ENCODE data around the gene GABRD. TPM values are rescaled to one million over a fixed set of nuclear protein-coding genes. Genes with fewer than 3 reads are reported as not detected.

Gene GABRD
- polyA plus RNA-seq, 1 donor from 2014 or later = not detected

DNA sequence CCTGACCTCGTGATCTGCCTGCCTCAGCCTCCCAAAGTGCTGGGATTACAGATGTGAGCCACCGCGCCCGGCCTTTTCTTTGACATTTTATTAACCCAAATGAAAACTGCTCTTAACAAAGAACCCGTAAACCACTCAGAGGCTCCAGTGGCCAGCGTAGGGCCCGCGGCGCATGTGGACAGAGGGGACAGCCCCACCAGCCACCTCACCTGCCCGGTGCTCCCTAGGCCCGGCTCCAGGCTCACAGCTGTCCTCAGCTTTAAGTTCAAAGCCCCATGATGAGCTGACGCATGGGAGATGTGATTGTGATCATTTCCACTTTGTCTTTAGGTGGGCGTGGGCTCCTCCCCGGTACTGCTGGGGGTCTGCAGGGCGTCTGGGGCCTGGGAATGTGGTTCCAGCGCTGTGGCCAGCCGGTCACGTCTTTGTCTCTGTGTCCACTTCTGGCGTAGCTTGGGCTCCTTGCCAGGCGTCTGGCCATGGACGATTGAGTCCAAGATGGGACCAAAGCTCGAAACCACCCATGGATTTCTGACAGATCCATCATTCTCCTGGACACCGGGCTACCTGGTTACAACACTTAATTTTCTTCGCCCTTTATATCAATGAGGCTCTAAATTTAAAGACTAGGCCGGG, 37.9 kb downstream of the GABRD start:
- peaks cover 0 to 7% (median 5%) of the 10 kb centered on the region in 3 donors for H3K4me1 Mint-ChIP-seq
- H3K27me3 Mint-ChIP-seq = no peaks in the 10 kb centered on the region
- peaks cover under 1% of the 10 kb centered on the region for H3K36me3 Mint-ChIP-seq
- no peak overlapping the region for H3K4me3 Mint-ChIP-seq
- H3K27ac Mint-ChIP-seq = no peak overlapping the region
- H3K9me3 Mint-ChIP-seq = no peaks in the 10 kb centered on the region

DNA sequence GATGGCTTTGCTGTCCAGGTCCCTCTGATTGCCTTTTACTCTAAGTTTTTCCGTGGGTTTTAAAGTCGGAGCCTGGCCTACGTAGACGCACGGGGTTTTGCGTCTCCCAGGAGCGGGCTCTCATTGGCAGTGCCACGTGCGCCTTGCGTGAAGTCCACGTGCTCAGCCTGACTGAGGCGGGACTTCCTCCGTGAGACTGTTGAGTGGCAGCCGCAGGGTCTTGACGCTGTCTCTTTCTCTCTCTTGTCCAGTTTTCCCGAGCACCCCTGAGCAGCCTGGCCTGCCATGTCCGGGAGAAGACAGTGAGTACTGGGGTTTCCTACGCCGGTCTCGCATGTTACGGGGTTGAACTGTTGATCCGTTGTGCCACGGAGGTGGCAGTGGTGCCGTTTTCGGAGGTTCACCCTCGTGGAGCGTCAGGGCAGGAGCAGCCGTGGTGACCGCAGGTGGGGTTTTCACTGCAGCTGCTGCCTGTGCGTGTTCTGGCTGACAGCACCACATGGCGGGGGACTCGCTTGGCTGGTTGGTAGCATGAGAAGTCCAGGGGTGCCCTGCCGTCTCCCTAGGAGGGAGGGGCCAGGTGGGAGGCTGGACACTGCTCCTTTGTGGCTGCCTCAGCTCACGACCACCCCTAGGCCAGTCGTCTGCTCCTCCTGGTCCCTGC, 40.3 kb downstream of the GABRD start:
- no peak overlapping the region for H3K4me3 Mint-ChIP-seq
- peaks cover 15% of the 10 kb centered on the region for H3K36me3 Mint-ChIP-seq
- peaks cover 0 to 4% (median 0%) of the 10 kb centered on the region in 3 donors for H3K4me1 Mint-ChIP-seq
- H3K27me3 Mint-ChIP-seq = no peaks in the 10 kb centered on the region
- no peak overlapping the region for H3K27ac Mint-ChIP-seq
- no peaks in the 10 kb centered on the region for H3K9me3 Mint-ChIP-seq

GRCh38 chr1:2060072-2060471, 40.9 kb downstream of the GABRD start:
- Mint-ChIP-seq H3K9me3 (no peaks in the 10 kb centered on the region), H3K27ac (no peak overlapping the region), H3K4me3 (no peak overlapping the region), H3K36me3 (peaks cover 20% of the 10 kb centered on the region), H3K4me1 (peaks cover 0 to 4% (median 0%) of the 10 kb centered on the region in 3 donors), H3K27me3 (no peaks in the 10 kb centered on the region)

GRCh38 chr1:2060535-2060934, 41.4 kb downstream of the GABRD start:
- Mint-ChIP-seq H3K27me3 (no peaks in the 10 kb centered on the region), H3K36me3 (peaks cover 22% of the 10 kb centered on the region), H3K9me3 (no peaks in the 10 kb centered on the region), H3K4me1 (peaks cover 0 to 4% (median 0%) of the 10 kb centered on the region in 3 donors), H3K27ac (no peak overlapping the region), H3K4me3 (no peak overlapping the region)

GRCh38 chr1:2061065-2061778, 42.1 kb downstream of the GABRD start:
- Mint-ChIP-seq H3K36me3 (peaks cover 22% of the 10 kb centered on the region), H3K27me3 (no peaks in the 10 kb centered on the region), H3K27ac (no peak overlapping the region), H3K4me1 (peaks cover 0 to 7% (median 0%) of the 10 kb centered on the region in 3 donors), H3K4me3 (no peak overlapping the region), H3K9me3 (no peaks in the 10 kb centered on the region)

DNA sequence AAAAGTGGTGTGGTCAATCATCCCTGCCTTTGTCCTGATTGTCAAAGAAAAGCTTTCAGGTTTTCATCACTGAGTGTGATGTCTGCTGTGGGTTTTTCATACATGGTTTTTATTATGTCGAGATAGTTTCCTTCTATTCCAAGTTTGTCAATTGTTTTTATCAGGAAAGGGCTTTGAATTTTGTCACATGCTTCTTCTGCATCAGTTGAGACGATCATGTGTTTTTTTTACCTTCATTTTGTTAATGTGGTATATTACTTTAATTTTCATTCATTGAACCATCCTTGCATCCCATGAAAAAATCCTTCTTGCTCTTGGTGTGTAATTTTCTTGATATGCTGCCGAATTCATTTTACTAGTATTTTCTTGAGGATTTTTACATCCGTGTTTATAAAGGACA, 46.6 kb downstream of the GABRD start:
- Mint-ChIP-seq H3K9me3 (no peaks in the 10 kb centered on the region), H3K27me3 (no peaks in the 10 kb centered on the region), H3K27ac (peak overlapping the region in 1 of 3 donors; percentile 3), H3K4me3 (no peak overlapping the region), H3K4me1 (peaks cover 0 to 10% (median 0%) of the 10 kb centered on the region in 3 donors), H3K36me3 (peaks cover 25% of the 10 kb centered on the region)

DNA sequence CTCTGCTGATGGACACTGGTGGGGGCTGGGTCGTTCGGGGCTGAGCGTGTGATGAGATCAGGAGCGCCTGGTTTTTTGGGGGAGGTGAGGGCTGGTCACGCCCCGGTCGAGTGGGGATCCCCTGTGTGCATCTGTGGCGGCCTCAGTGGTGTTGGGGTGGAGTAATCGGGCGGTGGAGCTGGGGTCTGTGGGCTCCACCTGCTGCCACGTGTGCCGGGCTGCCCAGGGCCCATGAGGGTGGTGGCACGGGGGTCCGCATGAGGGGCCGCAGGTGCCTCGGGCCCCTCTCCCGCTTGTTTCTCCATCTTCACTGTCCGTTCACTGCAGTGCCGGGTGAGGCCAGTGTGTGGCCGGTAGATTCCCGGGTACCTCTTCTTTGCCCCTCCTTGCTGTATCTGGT, 48.2 kb downstream of the GABRD start:
- H3K4me3 Mint-ChIP-seq = no peak overlapping the region
- H3K27ac Mint-ChIP-seq = no peak overlapping the region
- H3K27me3 Mint-ChIP-seq = no peaks in the 10 kb centered on the region
- H3K9me3 Mint-ChIP-seq = no peaks in the 10 kb centered on the region
- H3K36me3 Mint-ChIP-seq = peaks cover 21% of the 10 kb centered on the region
- H3K4me1 Mint-ChIP-seq = peaks cover 0 to 10% (median 0%) of the 10 kb centered on the region in 3 donors

DNA sequence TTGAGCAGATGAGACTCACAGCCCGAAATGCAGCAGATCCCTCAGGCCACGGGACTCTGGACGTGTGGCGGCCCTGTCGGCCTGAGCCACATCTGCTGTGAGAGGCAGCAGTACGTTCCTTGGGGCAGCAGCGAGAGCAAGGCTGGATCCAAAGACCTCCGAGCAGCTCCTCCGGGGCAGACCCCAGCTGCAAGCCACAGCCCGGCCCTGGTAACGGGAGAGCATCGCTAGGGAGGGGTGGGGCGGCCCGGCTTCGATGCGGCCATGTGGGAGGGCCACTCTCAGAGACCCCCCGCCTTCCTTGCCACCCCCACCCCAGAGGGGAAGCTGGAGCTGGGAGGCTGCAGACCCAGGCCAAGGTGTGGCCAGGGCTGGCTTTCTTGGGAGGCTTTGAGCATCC, 48.8 kb downstream of the GABRD start:
- Mint-ChIP-seq H3K27me3 (no peaks in the 10 kb centered on the region), H3K4me1 (peaks cover 0 to 10% (median 0%) of the 10 kb centered on the region in 3 donors), H3K27ac (no peak overlapping the region), H3K4me3 (no peak overlapping the region), H3K36me3 (peaks cover 20% of the 10 kb centered on the region), H3K9me3 (no peaks in the 10 kb centered on the region)

- Mint-ChIP-seq H3K4me3 (no peak overlapping the region), H3K27ac (no peak overlapping the region), H3K36me3 (peaks cover 15% of the 10 kb centered on the region), H3K27me3 (no peaks in the 10 kb centered on the region), H3K9me3 (no peaks in the 10 kb centered on the region), H3K4me1 (peaks cover 0 to 9% (median 0%) of the 10 kb centered on the region in 3 donors)
These were observed 49.8 kb downstream of the GABRD start for GRCh38 chr1:2068951-2069350.

GRCh38 chr1:2070016-2070415, 50.9 kb downstream of the GABRD start:
- H3K4me1 Mint-ChIP-seq = peaks cover 0 to 6% (median 0%) of the 10 kb centered on the region in 3 donors
- H3K27ac Mint-ChIP-seq = no peak overlapping the region
- no peaks in the 10 kb centered on the region for H3K27me3 Mint-ChIP-seq

GRCh38 chr1:2070800-2071530, 51.8 kb downstream of the GABRD start:
- Mint-ChIP-seq H3K27me3 (no peaks in the 10 kb centered on the region), H3K4me3 (no peak overlapping the region), H3K9me3 (no peaks in the 10 kb centered on the region), H3K4me1 (peaks cover 0 to 4% (median 0%) of the 10 kb centered on the region in 3 donors), H3K36me3 (peaks cover 6% of the 10 kb centered on the region), H3K27ac (no peak overlapping the region)

More at GRCh38 chr1:2070016-2070415, 50.9 kb downstream of the GABRD start:
- no peaks in the 10 kb centered on the region for H3K9me3 Mint-ChIP-seq
- H3K4me3 Mint-ChIP-seq = no peak overlapping the region
- H3K36me3 Mint-ChIP-seq = peaks cover 9% of the 10 kb centered on the region

DNA sequence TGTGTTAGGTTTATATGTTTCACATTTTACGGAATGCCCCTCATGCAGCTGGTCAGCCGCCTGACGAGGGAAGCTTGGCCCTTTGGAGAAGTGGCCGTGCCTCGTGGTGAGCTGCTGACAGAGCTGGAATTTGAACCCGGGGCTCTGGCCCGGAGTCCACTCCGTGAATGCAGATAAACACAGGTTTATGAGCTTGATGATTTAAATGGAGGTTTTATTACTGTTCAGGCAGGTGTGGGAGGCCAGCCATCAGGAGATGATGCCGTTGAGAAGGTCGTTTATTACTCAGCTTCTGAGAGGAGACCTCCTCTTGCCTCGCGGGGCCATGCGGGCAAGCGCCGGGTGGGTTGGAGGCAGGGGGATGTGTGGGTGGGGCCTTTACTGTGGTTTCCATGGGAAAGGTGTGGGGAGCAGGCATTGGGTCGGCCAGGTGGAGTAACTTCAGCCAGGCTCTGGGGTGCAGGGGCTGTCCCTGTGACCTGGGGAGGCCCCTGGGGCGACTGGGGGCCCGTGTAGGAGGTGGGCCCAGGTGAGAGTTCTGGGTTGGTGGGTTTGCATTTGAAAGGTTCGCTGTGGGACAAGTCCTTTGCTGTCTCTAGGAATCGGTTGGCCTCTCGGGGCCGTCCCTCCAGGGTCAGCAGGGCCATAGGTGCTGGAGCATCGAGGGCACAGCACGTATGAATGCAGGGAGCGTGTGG, 53.1 kb downstream of the GABRD start:
- Mint-ChIP-seq H3K4me3 (no peak overlapping the region), H3K27me3 (no peaks in the 10 kb centered on the region), H3K36me3 (peaks cover 12% of the 10 kb centered on the region), H3K4me1 (no peaks in the 10 kb centered on the region), H3K9me3 (peaks cover 0 to 5% (median 0%) of the 10 kb centered on the region in 3 donors), H3K27ac (no peak overlapping the region)

- Mint-ChIP-seq H3K36me3 (peaks cover 9% of the 10 kb centered on the region), H3K27me3 (no peaks in the 10 kb centered on the region), H3K9me3 (peaks cover 0 to 9% (median 5%) of the 10 kb centered on the region in 3 donors), H3K4me1 (no peaks in the 10 kb centered on the region), H3K4me3 (no peak overlapping the region), H3K27ac (no peak overlapping the region)
These were observed 53.7 kb downstream of the GABRD start for GRCh38 chr1:2072891-2073290.

- Mint-ChIP-seq H3K27me3 (no peaks in the 10 kb centered on the region), H3K9me3 (peaks cover 2 to 15% (median 8%) of the 10 kb centered on the region in 3 donors), H3K36me3 (peaks cover 13% of the 10 kb centered on the region), H3K4me1 (no peaks in the 10 kb centered on the region), H3K27ac (no peak overlapping the region), H3K4me3 (no peak overlapping the region)
These were observed 54.5 kb downstream of the GABRD start for GRCh38 chr1:2073382-2074230.

All from IgD-negative memory B cell (primary cell).